BE2C (cell line): ENCODE measurements around the gene TMEM171.

ENCODE experiments used
- DNase-seq: peaks from one replicate; pipeline ENCODE4 v3.0.0-alpha.2; 2020
- H3K27me3 ChIP-seq: fragments of 250-450 bp; sonication (Bioruptor Pico); 2 replicates; pipeline ENCODE4 v1.5.1; 2020; ENCODE audit warnings: mild to moderate bottlenecking
- H3K36me3 ChIP-seq: fragments of 250-450 bp; sonication (Bioruptor Pico); 2 replicates; pipeline ENCODE4 v1.5.1; 2020; ENCODE audit warnings: mild to moderate bottlenecking
- H3K4me1 ChIP-seq: fragments of 250-450 bp; sonication (Bioruptor Pico); 2 replicates; pipeline ENCODE4 v1.5.1; 2020
- H3K4me3 ChIP-seq: 2 replicates; pipeline ENCODE4 v1.5.1; 2011; ENCODE audit warnings: low read depth, low read length
- H3K9me3 ChIP-seq: fragments of 250-450 bp; sonication (Bioruptor Pico); 2 replicates; pipeline ENCODE4 v1.5.1; 2020
- CTCF ChIP-seq: IDR thresholded peaks from 2 replicates; pipeline ENCODE4 v1.5.1; 2012; ENCODE audit warnings: mild to moderate bottlenecking, low read depth, low read length

Gene TMEM171

GRCh38 chr5:73171495-73171894 is 51.1 kb downstream of the TMEM171 start:
- H3K36me3 ChIP-seq: no peaks in the 10 kb centered on the region
- no peak for TF ChIP-seq CTCF
- H3K9me3 ChIP-seq: no peaks in the 10 kb centered on the region
- H3K4me1 ChIP-seq: no peaks in the 10 kb centered on the region
- no peak overlapping the region for H3K4me3 ChIP-seq
- H3K27me3 ChIP-seq: peaks cover 45% of the 10 kb centered on the region
- DNase-seq: no peak

- no peaks in the 10 kb centered on the region for H3K36me3 ChIP-seq
- H3K27me3 ChIP-seq: peaks cover 58% of the 10 kb centered on the region
These were observed 52.6 kb downstream of the TMEM171 start, which contains the start of gene TMEM174 for GRCh38 chr5:73172951-73173350. TSS of gene TMEM174 (plus strand) at chr5:73173193. CDS start at chr5:73173244, 51 bp downstream.

GRCh38 chr5:73174100-73174815 is 53.9 kb downstream of the TMEM171 start:
- H3K36me3 ChIP-seq: no peaks in the 10 kb centered on the region
- H3K9me3 ChIP-seq: 0 out of 2 replicates have a peak, but pooled peaks cover 2% of the 10 kb centered on the region
- H3K4me1 ChIP-seq: no peaks in the 10 kb centered on the region
- no peak for TF ChIP-seq CTCF
- H3K4me3 ChIP-seq: no peak overlapping the region
- DNase-seq: no peak
- peaks cover 69% of the 10 kb centered on the region for H3K27me3 ChIP-seq

More at GRCh38 chr5:73172951-73173350, 52.6 kb downstream of the TMEM171 start, which contains the start of gene TMEM174:
- TF ChIP-seq CTCF: no peak
- no peak for DNase-seq
- Histone ChIP-seq H3K4me1 (no peaks in the 10 kb centered on the region), H3K4me3 (no peak within 1 kb of the TSS), H3K9me3 (no peaks in the 10 kb centered on the region)

- Histone ChIP-seq H3K9me3 (0 out of 2 replicates have a peak, but pooled peaks cover 3% of the 10 kb centered on the region), H3K36me3 (no peaks in the 10 kb centered on the region), H3K4me3 (no peak overlapping the region), H3K27me3 (peaks cover 79% of the 10 kb centered on the region), H3K4me1 (no peaks in the 10 kb centered on the region)
- TF ChIP-seq CTCF: no peak
- DNase-seq: no peak
These were observed 55.9 kb downstream of the TMEM171 start for GRCh38 chr5:73176250-73176649.

GRCh38 chr5:73178265-73178664 is 57.9 kb downstream of the TMEM171 start:
- H3K27me3 ChIP-seq: peaks cover 65% of the 10 kb centered on the region
- 0 out of 2 replicates have a peak, but pooled peaks cover 3% of the 10 kb centered on the region for H3K9me3 ChIP-seq
- H3K4me3 ChIP-seq: no peak overlapping the region
- no peak for DNase-seq
- H3K4me1 ChIP-seq: no peaks in the 10 kb centered on the region
- no peak for TF ChIP-seq CTCF
- H3K36me3 ChIP-seq: no peaks in the 10 kb centered on the region

GRCh38 chr5:73179730-73180129 is 59.4 kb downstream of the TMEM171 start:
- Histone ChIP-seq H3K4me3 (no peak overlapping the region), H3K4me1 (no peaks in the 10 kb centered on the region), H3K36me3 (no peaks in the 10 kb centered on the region), H3K9me3 (0 out of 2 replicates have a peak, but pooled peaks cover 3% of the 10 kb centered on the region), H3K27me3 (peaks cover 61% of the 10 kb centered on the region)
- TF ChIP-seq CTCF: no peak
- DNase-seq: no peak
